Esophagus muscularis mucosa (tissue), 4 donors: ENCODE results near the gene MPRIP.

Source experiments
- EP300 ChIP-seq: sonication (generic); formaldehyde crosslinking; IDR thresholded peaks from one replicate; pipeline ENCODE4 v1.6.1; 2017; ENCODE audit warnings: antibody characterized with exemption
- POLR2A ChIP-seq: fragments of 450-650 bp; IDR thresholded peaks from one replicate; pipeline ENCODE4 v1.6.1; 2017; ENCODE audit warnings: antibody characterized with exemption, moderate library complexity, mild to moderate bottlenecking, low read depth
- TF ChIP-seq, protein P1 (sequence below), 3 experiments: fragments of 200-600 bp in 2 of 3; fragments of 450-650 bp in 1 of 3; sonication (generic) in 2 of 3; IDR thresholded peaks; one replicate each; pipeline ENCODE4 v1.5.1; 2017 to 2019; ENCODE audit warnings: antibody characterized with exemption in 3 of 3, mild to moderate bottlenecking in 2 of 3, moderate library complexity in 1 of 3

DNA sequence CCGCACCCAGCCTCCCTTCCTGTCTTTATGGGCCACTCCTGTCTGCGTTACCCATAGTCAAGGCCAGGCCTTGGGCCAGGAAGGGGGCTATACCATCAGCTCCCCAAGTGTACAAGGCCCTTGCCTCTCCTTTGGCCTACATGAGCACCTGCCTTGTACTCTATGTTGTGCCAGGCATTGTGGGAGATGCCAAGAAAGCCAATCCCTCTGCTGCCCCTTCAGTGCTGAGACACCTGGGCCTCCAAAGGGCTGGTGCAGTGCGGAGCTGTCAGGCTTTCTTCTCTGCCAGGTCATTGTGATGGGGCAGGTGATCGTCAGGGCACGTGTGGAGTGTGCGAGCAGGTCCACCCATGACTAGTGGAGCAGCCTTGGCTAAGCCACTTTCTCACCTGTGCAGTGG is 59.9 kb downstream of the MPRIP start:
- TF ChIP-seq, protein P1, sequence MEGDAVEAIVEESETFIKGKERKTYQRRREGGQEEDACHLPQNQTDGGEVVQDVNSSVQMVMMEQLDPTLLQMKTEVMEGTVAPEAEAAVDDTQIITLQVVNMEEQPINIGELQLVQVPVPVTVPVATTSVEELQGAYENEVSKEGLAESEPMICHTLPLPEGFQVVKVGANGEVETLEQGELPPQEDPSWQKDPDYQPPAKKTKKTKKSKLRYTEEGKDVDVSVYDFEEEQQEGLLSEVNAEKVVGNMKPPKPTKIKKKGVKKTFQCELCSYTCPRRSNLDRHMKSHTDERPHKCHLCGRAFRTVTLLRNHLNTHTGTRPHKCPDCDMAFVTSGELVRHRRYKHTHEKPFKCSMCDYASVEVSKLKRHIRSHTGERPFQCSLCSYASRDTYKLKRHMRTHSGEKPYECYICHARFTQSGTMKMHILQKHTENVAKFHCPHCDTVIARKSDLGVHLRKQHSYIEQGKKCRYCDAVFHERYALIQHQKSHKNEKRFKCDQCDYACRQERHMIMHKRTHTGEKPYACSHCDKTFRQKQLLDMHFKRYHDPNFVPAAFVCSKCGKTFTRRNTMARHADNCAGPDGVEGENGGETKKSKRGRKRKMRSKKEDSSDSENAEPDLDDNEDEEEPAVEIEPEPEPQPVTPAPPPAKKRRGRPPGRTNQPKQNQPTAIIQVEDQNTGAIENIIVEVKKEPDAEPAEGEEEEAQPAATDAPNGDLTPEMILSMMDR (IDR thresholded peaks at IDR 0.05): no peak
- TF ChIP-seq EP300 (no peak), POLR2A (no peak)
